SK-N-SH (cell line): ENCODE results near the gene CD72. TPM values are rescaled to one million over a fixed set of nuclear protein-coding genes. Genes with fewer than 3 reads are reported as not detected.

ENCODE experiments used
- CTCF ChIA-PET: fragments of 300-600, 350-600 bp; formaldehyde crosslinking; extraction: SDS; loops from one replicate; lab custom pipeline; 2021; lab: Yijun Ruan, JAX
- POLR2A ChIA-PET: fragments of 350-600 bp; sonication (Branson Sonifier 250); formaldehyde crosslinking; extraction: SDS; loops from one replicate; lab custom pipeline; 2020; ENCODE audit warnings: antibody characterized with exemption, inconsistent platforms; lab: Yijun Ruan, JAX
- DNase-seq: peaks from one replicate; pipeline ENCODE4 v3.0.0; 2012
- H2AFZ ChIP-seq: fragments of 200-600 bp; sonication (generic); 2 replicates; pipeline ENCODE4 v1.8.1; 2016; ENCODE audit warnings: antibody characterized with exemption, mild to moderate bottlenecking, low read depth
- H3F3A ChIP-seq: fragments of 200-600 bp; sonication (generic); replicated peaks from 2 replicates; pipeline ENCODE3; 2016; ENCODE audit warnings: antibody characterized with exemption, mild to moderate bottlenecking; ENCODE audit not compliant: insufficient read depth
- H3K27ac ChIP-seq, 2 experiments: fragments of 200-500 bp in 1 of 2; fragments of 200-600 bp in 1 of 2; sonication (Bioruptor generic) in 1 of 2; sonication (generic), shearing (Covaris generic) in 1 of 2; 2 replicates each; pipeline versions ENCODE4 v1.5.1 to v1.6.1; 2014 to 2016; ENCODE audit warnings: low read depth in 2 of 2, inconsistent platforms in 1 of 2, low read length in 1 of 2, mild to moderate bottlenecking in 1 of 2, mixed read lengths in 1 of 2
- H3K27me3 ChIP-seq: fragments of 200-600 bp; sonication (generic), shearing (Covaris generic); 2 replicates; pipeline ENCODE4 v1.6.1; 2016; ENCODE audit warnings: mixed run types; ENCODE audit not compliant: insufficient read depth
- H3K36me3 ChIP-seq, 2 experiments: fragments of 200-500 bp in 1 of 2; fragments of 200-600 bp in 1 of 2; sonication (Bioruptor generic) in 1 of 2; sonication (generic) in 1 of 2; replicated peaks in 1 of 2; 2 replicates each; pipeline versions ENCODE3 to v1.5.1; 2014 to 2016; ENCODE audit warnings: low read length in 1 of 2, mild to moderate bottlenecking in 1 of 2; ENCODE audit not compliant: insufficient read depth in 2 of 2, control insufficient read depth in 1 of 2
- H3K4me1 ChIP-seq, 2 experiments: fragments of 200-500 bp in 1 of 2; fragments of 200-600 bp in 1 of 2; sonication (Bioruptor generic) in 1 of 2; sonication (generic), shearing (Covaris generic) in 1 of 2; 2 replicates each; pipeline versions ENCODE4 v1.5.1 to v1.6.1; 2014 to 2016; ENCODE audit warnings: low read depth in 1 of 2, low read length in 1 of 2, mixed run types in 1 of 2; ENCODE audit not compliant: insufficient read depth in 2 of 2, control insufficient read depth in 1 of 2
- H3K4me2 ChIP-seq: fragments of 200-600 bp; sonication (generic), shearing (Covaris generic); 2 replicates; pipeline ENCODE4 v1.6.1; 2017; ENCODE audit warnings: mixed run types
- H3K4me3 ChIP-seq, 2 experiments: fragments of 200-500 bp in 1 of 2; fragments of 200-600 bp in 1 of 2; sonication (Bioruptor generic) in 1 of 2; sonication (generic), shearing (Covaris generic) in 1 of 2; 2 replicates each; pipeline versions ENCODE4 v1.5.1 to v1.8.1; 2014 to 2016; ENCODE audit warnings: low read depth in 2 of 2, inconsistent platforms in 1 of 2, low read length in 1 of 2, mild to moderate bottlenecking in 1 of 2, mixed read lengths in 1 of 2, moderate library complexity in 1 of 2
- H3K79me2 ChIP-seq: fragments of 200-600 bp; sonication (generic); 2 replicates; pipeline ENCODE4 v1.8.1; 2017; ENCODE audit warnings: mild to moderate bottlenecking; ENCODE audit not compliant: insufficient read depth
- H3K9ac ChIP-seq: fragments of 200-600 bp; sonication (generic); 2 replicates; pipeline ENCODE4 v1.6.1; 2017; ENCODE audit warnings: mixed run types
- H3K9me2 ChIP-seq: fragments of 200-600 bp; sonication (generic); 2 replicates; pipeline ENCODE4 v1.6.1; 2017; ENCODE audit warnings: mixed run types
- H3K9me3 ChIP-seq: fragments of 200-600 bp; sonication (generic); 2 replicates; pipeline ENCODE4 v1.6.1; 2017; ENCODE audit warnings: mixed run types, mild to moderate bottlenecking, moderate library complexity
- H4K20me1 ChIP-seq: fragments of 200-600 bp; sonication (generic); 2 replicates; pipeline ENCODE4 v1.6.1; 2017; ENCODE audit warnings: mild to moderate bottlenecking, mixed run types; ENCODE audit not compliant: insufficient read depth
- CHD2 ChIP-seq: fragments of 150-350 bp; IDR thresholded peaks from 2 replicates; pipeline ENCODE4 v1.6.1; 2018; ENCODE audit warnings: low read length; ENCODE audit not compliant: partially characterized antibody
- ELF1 ChIP-seq: IDR thresholded peaks from 2 replicates; pipeline ENCODE4 v1.4.0; 2012
- EP300 ChIP-seq, 2 experiments: IDR thresholded peaks; 2 replicates each; pipeline versions ENCODE4 v1.4.0 to v1.6.1; 2012; ENCODE audit warnings: borderline replicate concordance in 1 of 2, low read depth in 1 of 2, low read length in 1 of 2
- EZH2phosphoT487 ChIP-seq: fragments of 200-600 bp; sonication (generic); IDR thresholded peaks from 2 replicates; pipeline ENCODE4 v1.6.1; 2017; ENCODE audit warnings: low read depth, mixed run types, mild to moderate bottlenecking, antibody characterized with exemption, moderate library complexity, borderline replicate concordance
- FOSL2 ChIP-seq: IDR thresholded peaks from 2 replicates; pipeline ENCODE4 v1.4.0; 2012; ENCODE audit warnings: low read depth, mild to moderate bottlenecking, moderate library complexity, borderline replicate concordance
- FOXJ3 ChIP-seq: sonication (generic); formaldehyde crosslinking; IDR thresholded peaks from 2 replicates; pipeline ENCODE4 v1.5.1; 2020; ENCODE audit warnings: mild to moderate bottlenecking, missing genetic modification reagents
- FOXM1 ChIP-seq: IDR thresholded peaks from 2 replicates; pipeline ENCODE4 v1.4.0; 2012; ENCODE audit warnings: low read depth, mild to moderate bottlenecking
- GATA2 ChIP-seq: sonication (generic); formaldehyde crosslinking; IDR thresholded peaks from 2 replicates; pipeline ENCODE4 v1.5.0; 2020; ENCODE audit warnings: mild to moderate bottlenecking, missing genetic modification reagents
- MXI1 ChIP-seq: IDR thresholded peaks from 2 replicates; pipeline ENCODE4 v1.6.1; 2012; ENCODE audit warnings: mild to moderate bottlenecking, low read depth, low read length, improper control_type of control experiment
- NRF1 ChIP-seq: IDR thresholded peaks from 2 replicates; pipeline ENCODE4 v1.6.1; 2012; ENCODE audit warnings: low read depth, mild to moderate bottlenecking, low read length
- POLR2AphosphoS5 ChIP-seq: IDR thresholded peaks from 2 replicates; pipeline ENCODE4 v1.6.1; 2012; ENCODE audit warnings: low read depth, low read length
- RCOR1 ChIP-seq: fragments of 150-350 bp; IDR thresholded peaks from 2 replicates; pipeline ENCODE4 v1.6.1; 2017; ENCODE audit warnings: antibody characterized with exemption, low read length
- TCF12 ChIP-seq: IDR thresholded peaks from 2 replicates; pipeline ENCODE4 v1.4.0; 2012
- USF1 ChIP-seq: IDR thresholded peaks from 2 replicates; pipeline ENCODE4 v1.4.0; 2012; ENCODE audit warnings: low read depth, borderline replicate concordance
- USF2 ChIP-seq: fragments of 150-350 bp; IDR thresholded peaks from 2 replicates; pipeline ENCODE4 v1.6.1; 2017; ENCODE audit warnings: antibody characterized with exemption, low read length, low read depth, borderline replicate concordance
- ZBTB33 ChIP-seq: IDR thresholded peaks from 2 replicates; pipeline ENCODE4 v1.4.0; 2012; ENCODE audit warnings: low read depth, borderline replicate concordance
- WGBS: methylation state at CpG from one replicate; pipeline ENCODE4 v1.1.6; 2017; ENCODE audit warnings: low lambda C conversion rate; 5-methylcytosine and 5-hydroxymethylcytosine counted together
- polyA plus RNA-seq, 3 experiments: library from polyadenylated mRNA; depleted of rRNA; stranded (reverse); fragments of >200 nt; gene quantifications; 2 replicates each; pipeline ENCODE4 v1.2.3, GENCODE V29; 2012
- TF ChIP-seq, protein P1 (sequence below): IDR thresholded peaks from 2 replicates; pipeline ENCODE4; 2012
- TF ChIP-seq, protein P2 (sequence below): IDR thresholded peaks from 2 replicates; pipeline ENCODE4 v1.6.1; 2012; ENCODE audit warnings: mild to moderate bottlenecking, low read depth, low read length, moderate library complexity

CD72 gene
- polyA plus RNA-seq, 1 of the 3 experiments (the other 2 are of a cell fraction): 2.7 TPM

DNA sequence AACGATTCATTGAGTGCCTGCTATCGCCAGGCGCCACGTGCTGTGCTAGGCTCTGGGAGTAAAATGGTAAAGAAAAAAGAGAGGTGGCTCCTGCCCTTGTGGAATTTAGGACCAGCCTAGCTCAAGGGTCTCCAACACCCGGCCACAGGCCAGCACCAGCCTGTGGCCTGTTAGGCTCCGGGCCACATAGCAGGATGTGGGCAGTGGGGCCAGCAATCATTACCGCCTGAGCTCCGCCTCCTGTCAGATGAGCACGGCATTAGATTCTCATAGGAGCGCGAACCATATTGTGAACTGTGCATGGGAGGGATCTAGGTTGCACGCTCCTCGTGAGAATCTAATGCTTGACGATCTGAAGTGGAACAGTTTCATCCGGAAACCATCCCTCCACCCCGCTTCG is 38.1 kb upstream of the CD72 start:
- DNase-seq: no peak
- Histone ChIP-seq H4K20me1 (no peaks in the 10 kb centered on the region), H2AFZ (no peak overlapping the region), H3F3A (peaks cover 11% of the 10 kb centered on the region), H3K27me3 (no peaks in the 10 kb centered on the region), H3K9ac (no peak overlapping the region), H3K9me3 (no peaks in the 10 kb centered on the region), H3K4me1 (peaks cover 0 to 12% of the 10 kb centered on the region in 2 experiments; a peak in 1 of 4 replicates), H3K9me2 (no peaks in the 10 kb centered on the region), H3K36me3 (peaks cover 0 to 5% of the 10 kb centered on the region in 2 experiments), H3K27ac (no peak overlapping the region), H3K4me3 (no peak overlapping the region), H3K79me2 (peaks cover 22% of the 10 kb centered on the region), H3K4me2 (no peak overlapping the region)
- ChIA-PET POLR2A (interaction anchor here (3.8 kb wide), 1 partner anchor 9 kb away, joined by 20 read pairs; no protein-coding TSS in a partner anchor), CTCF (interaction anchor here (0.7 to 6.0 kb wide), 12 partner anchors 9 to 133 kb away, joined by 3 to 86 read pairs (median 6); partner anchors contain the start of genes CD72, CREB3 and TLN1)
- 87% methylated on average over 17 of the region's 17 CpGs for WGBS
- TF ChIP-seq, protein P1, sequence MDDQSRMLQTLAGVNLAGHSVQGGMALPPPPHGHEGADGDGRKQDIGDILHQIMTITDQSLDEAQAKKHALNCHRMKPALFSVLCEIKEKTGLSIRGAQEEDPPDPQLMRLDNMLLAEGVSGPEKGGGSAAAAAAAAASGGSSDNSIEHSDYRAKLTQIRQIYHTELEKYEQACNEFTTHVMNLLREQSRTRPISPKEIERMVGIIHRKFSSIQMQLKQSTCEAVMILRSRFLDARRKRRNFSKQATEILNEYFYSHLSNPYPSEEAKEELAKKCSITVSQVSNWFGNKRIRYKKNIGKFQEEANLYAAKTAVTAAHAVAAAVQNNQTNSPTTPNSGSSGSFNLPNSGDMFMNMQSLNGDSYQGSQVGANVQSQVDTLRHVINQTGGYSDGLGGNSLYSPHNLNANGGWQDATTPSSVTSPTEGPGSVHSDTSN: no peak
- TF ChIP-seq RCOR1: no peak
- no peak for TF ChIP-seq CHD2
- no peak for TF ChIP-seq EP300 (IDR thresholded peaks at IDR 0.05; ENCODE audit: borderline replicate concordance in 1 of 2, low read depth in 1 of 2, low read length in 1 of 2)
- no peak for TF ChIP-seq FOXJ3 (CRISPR knock-in tag)
- TF ChIP-seq GATA2 (CRISPR knock-in tag): no peak
- no peak for TF ChIP-seq FOSL2
- no peak for TF ChIP-seq USF2
- no peak for TF ChIP-seq FOXM1
- no peak for TF ChIP-seq MXI1
- TF ChIP-seq POLR2AphosphoS5: no peak
- no peak for TF ChIP-seq NRF1
- no peak for TF ChIP-seq USF1
- no peak for TF ChIP-seq EZH2phosphoT487
- no peak for TF ChIP-seq ZBTB33
- TF ChIP-seq, protein P2, sequence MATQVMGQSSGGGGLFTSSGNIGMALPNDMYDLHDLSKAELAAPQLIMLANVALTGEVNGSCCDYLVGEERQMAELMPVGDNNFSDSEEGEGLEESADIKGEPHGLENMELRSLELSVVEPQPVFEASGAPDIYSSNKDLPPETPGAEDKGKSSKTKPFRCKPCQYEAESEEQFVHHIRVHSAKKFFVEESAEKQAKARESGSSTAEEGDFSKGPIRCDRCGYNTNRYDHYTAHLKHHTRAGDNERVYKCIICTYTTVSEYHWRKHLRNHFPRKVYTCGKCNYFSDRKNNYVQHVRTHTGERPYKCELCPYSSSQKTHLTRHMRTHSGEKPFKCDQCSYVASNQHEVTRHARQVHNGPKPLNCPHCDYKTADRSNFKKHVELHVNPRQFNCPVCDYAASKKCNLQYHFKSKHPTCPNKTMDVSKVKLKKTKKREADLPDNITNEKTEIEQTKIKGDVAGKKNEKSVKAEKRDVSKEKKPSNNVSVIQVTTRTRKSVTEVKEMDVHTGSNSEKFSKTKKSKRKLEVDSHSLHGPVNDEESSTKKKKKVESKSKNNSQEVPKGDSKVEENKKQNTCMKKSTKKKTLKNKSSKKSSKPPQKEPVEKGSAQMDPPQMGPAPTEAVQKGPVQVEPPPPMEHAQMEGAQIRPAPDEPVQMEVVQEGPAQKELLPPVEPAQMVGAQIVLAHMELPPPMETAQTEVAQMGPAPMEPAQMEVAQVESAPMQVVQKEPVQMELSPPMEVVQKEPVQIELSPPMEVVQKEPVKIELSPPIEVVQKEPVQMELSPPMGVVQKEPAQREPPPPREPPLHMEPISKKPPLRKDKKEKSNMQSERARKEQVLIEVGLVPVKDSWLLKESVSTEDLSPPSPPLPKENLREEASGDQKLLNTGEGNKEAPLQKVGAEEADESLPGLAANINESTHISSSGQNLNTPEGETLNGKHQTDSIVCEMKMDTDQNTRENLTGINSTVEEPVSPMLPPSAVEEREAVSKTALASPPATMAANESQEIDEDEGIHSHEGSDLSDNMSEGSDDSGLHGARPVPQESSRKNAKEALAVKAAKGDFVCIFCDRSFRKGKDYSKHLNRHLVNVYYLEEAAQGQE: no peak
- no peak for TF ChIP-seq TCF12
- no peak for TF ChIP-seq ELF1
